ENCODE data around the gene TEKT5. TPM values are rescaled to one million over a fixed set of nuclear protein-coding genes. Genes with fewer than 3 reads are reported as not detected.

TEKT5 gene
- total RNA-seq, 1 donor from 2014 or later, result not detected

- Mint-ChIP-seq H3K4me3 (no peak overlapping the region), H3K36me3 (ENCODE audit: low read depth) (no peaks in the 10 kb centered on the region), H3K27ac (no peak overlapping the region), H3K4me1 (ENCODE audit: low read depth) (no peaks in the 10 kb centered on the region), H3K9me3 (no peaks in the 10 kb centered on the region), H3K27me3 (ENCODE audit: insufficient read depth) (no peaks in the 10 kb centered on the region)
- intact Hi-C loops (cut with micrococcal nuclease), result no loop called here
- no peak for DNase-seq (ENCODE audit: low spot score)
Measured at GRCh38 chr16:10601444-10602408, 93.0 kb downstream of the TEKT5 start.

DNA sequence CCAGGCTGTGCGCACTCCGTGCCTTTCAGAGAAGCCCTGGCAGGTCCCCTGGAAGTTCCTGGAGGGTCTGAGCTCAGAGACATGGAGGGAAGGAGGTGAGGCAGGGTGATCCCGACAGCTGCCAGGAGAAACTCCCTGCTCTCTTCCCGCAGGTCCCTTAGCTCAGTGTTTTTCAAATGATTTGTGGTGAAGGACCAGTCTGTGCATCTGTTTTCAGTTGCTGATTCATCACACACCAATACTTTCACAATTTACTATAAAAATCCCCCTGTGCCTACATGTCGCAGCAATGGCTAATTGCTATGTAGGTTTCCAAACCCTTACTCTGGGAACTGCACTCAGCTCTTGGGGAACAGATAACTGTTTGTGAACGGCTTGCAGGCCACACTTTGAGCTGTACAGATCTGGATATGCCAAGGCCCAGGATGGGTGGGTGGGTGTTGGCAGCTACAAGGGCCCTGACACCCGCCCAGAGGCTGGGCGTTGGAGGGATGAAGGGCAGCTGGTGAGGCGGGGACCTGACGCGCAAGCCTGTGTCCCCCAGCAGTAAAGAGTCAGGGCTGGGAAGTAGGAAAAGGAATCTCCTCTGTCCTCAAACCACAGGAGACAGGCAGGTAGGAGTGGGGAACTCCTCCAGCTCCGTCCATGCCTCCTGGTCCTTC is 93.8 kb downstream of the TEKT5 start:
- Mint-ChIP-seq H3K27me3 (ENCODE audit: insufficient read depth) (no peaks in the 10 kb centered on the region), H3K4me1 (ENCODE audit: low read depth) (no peaks in the 10 kb centered on the region), H3K27ac (no peak overlapping the region), H3K9me3 (no peaks in the 10 kb centered on the region), H3K36me3 (ENCODE audit: low read depth) (no peaks in the 10 kb centered on the region), H3K4me3 (no peak overlapping the region)
- DNase-seq (ENCODE audit: low spot score), result no peak
- intact Hi-C loops (cut with micrococcal nuclease), result no loop called here

- Mint-ChIP-seq H3K4me3 (no peak overlapping the region), H3K9me3 (no peaks in the 10 kb centered on the region), H3K36me3 (ENCODE audit: low read depth) (no peaks in the 10 kb centered on the region), H3K27me3 (ENCODE audit: insufficient read depth) (no peaks in the 10 kb centered on the region), H3K27ac (no peak overlapping the region), H3K4me1 (ENCODE audit: low read depth) (no peaks in the 10 kb centered on the region)
- no peak for DNase-seq (ENCODE audit: low spot score)
- intact Hi-C loops (cut with micrococcal nuclease), result no loop called here
Measured at GRCh38 chr16:10599626-10600025, 95.1 kb downstream of the TEKT5 start.

DNA sequence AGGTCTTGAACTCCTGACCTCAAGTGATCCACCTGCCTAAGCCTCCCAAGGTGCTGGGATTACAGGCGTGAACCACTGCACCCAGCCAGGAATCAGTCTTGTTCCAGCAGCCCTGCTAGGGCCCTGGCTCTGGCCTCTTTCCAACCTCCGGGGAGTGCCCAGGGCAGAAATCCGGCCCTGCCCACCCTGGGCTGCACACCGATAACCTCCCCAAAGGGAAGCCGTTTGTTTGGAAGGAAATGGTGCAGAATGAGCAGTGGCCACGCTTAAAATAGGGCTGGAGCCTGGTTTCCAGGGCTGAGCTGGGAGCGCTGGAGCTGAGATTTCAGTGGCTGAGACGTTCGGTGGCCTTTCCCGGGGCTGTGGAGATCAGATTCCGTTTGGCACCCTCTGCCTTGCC is 96.6 kb downstream of the TEKT5 start:
- no peak for DNase-seq (ENCODE audit: low spot score)
- Mint-ChIP-seq H3K27ac (no peak overlapping the region), H3K4me1 (ENCODE audit: low read depth) (no peaks in the 10 kb centered on the region), H3K9me3 (no peaks in the 10 kb centered on the region), H3K36me3 (ENCODE audit: low read depth) (no peaks in the 10 kb centered on the region), H3K27me3 (ENCODE audit: insufficient read depth) (no peaks in the 10 kb centered on the region), H3K4me3 (no peak overlapping the region)
- intact Hi-C loops (cut with micrococcal nuclease), result no loop called here

GRCh38 chr16:10597187-10597601 is 97.5 kb downstream of the TEKT5 start:
- intact Hi-C loops (cut with micrococcal nuclease), result no loop called here
- no peak for DNase-seq (ENCODE audit: low spot score)

DNA sequence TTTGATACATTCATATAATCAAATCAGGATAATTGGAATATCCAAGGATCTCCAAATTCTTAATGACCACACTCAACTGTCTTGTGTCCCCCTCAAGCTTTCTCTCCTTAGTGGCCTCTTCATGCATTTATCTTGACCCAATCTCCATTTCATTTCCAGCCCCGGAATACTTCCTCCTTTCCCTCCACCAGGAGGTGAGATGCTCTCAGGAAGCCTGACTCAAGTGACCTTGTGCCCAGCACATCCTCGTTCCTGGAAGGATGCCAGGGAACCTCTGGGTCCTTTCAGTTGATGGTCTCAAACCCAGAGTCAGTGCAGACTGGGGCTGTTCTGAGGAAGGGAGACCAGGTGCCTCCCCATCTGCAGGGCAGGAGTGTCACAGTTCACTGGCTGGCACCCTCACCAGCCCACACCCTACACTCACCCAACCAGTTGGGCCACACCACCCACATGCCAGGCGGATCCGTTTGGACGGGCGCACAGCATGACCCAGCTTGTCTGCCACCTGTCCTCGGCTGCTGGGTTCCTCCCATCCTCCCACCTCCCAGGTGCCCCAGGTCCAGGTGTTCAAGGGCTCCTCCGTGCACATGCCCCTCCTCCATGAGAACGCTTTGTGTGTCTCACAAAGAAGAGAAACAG is 100.3 kb downstream of the TEKT5 start:
- H3K4me1 Mint-ChIP-seq (ENCODE audit: low read depth), result no peaks in the 10 kb centered on the region
- intact Hi-C loops (cut with micrococcal nuclease), result no loop called here
- no peaks in the 10 kb centered on the region for H3K9me3 Mint-ChIP-seq
- no peaks in the 10 kb centered on the region for H3K36me3 Mint-ChIP-seq (ENCODE audit: low read depth)
- peaks cover 2% of the 10 kb centered on the region for H3K27me3 Mint-ChIP-seq (ENCODE audit: insufficient read depth)
- no peak for DNase-seq (ENCODE audit: low spot score)
- no peak overlapping the region for H3K27ac Mint-ChIP-seq
- no peak overlapping the region for H3K4me3 Mint-ChIP-seq

More at GRCh38 chr16:10597187-10597601, 97.5 kb downstream of the TEKT5 start:
- H3K36me3 Mint-ChIP-seq (ENCODE audit: low read depth), result no peaks in the 10 kb centered on the region
- no peaks in the 10 kb centered on the region for H3K4me1 Mint-ChIP-seq (ENCODE audit: low read depth)
- H3K27me3 Mint-ChIP-seq (ENCODE audit: insufficient read depth), result no peaks in the 10 kb centered on the region
- H3K4me3 Mint-ChIP-seq, result no peak overlapping the region
- no peak overlapping the region for H3K27ac Mint-ChIP-seq
- no peaks in the 10 kb centered on the region for H3K9me3 Mint-ChIP-seq

DNA sequence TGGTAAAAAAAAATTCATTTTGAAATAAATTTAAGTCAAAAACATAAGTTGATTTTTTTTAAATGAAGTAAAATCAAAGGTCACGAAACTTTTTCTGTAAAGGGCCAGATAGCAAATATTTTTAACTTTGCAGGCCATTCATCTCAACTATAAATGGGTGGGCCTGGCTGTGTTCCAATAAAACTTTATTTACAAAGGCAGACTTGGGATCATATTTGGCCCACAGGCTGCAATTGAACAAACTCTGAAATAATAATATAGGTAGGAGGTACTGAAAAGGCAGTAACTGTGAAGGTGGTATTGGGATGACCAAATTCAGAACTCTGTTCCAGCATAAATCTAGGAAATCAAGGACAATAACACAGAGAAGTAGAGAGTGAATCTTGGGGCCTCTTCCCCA is 102.1 kb downstream of the TEKT5 start:
- no peak overlapping the region for H3K4me3 Mint-ChIP-seq

GRCh38 chr16:10590342-10590741 is 104.4 kb downstream of the TEKT5 start:
- H3K9me3 Mint-ChIP-seq, result no peaks in the 10 kb centered on the region
- peaks cover 7% of the 10 kb centered on the region for H3K27me3 Mint-ChIP-seq (ENCODE audit: insufficient read depth)
- no peak overlapping the region for H3K27ac Mint-ChIP-seq
- H3K36me3 Mint-ChIP-seq (ENCODE audit: low read depth), result no peaks in the 10 kb centered on the region
- intact Hi-C loops (cut with micrococcal nuclease), result no loop called here
- H3K4me3 Mint-ChIP-seq, result no peak overlapping the region
- no peaks in the 10 kb centered on the region for H3K4me1 Mint-ChIP-seq (ENCODE audit: low read depth)
- no peak for DNase-seq (ENCODE audit: low spot score)

More for the DNA sequence above, 102.1 kb downstream of the TEKT5 start:
- Mint-ChIP-seq H3K27ac (no peak overlapping the region), H3K36me3 (ENCODE audit: low read depth) (no peaks in the 10 kb centered on the region), H3K9me3 (no peaks in the 10 kb centered on the region), H3K27me3 (ENCODE audit: insufficient read depth) (peaks cover 7% of the 10 kb centered on the region), H3K4me1 (ENCODE audit: low read depth) (no peaks in the 10 kb centered on the region)
- no peak for DNase-seq (ENCODE audit: low spot score)
- intact Hi-C loops (cut with micrococcal nuclease), result no loop called here

DNA sequence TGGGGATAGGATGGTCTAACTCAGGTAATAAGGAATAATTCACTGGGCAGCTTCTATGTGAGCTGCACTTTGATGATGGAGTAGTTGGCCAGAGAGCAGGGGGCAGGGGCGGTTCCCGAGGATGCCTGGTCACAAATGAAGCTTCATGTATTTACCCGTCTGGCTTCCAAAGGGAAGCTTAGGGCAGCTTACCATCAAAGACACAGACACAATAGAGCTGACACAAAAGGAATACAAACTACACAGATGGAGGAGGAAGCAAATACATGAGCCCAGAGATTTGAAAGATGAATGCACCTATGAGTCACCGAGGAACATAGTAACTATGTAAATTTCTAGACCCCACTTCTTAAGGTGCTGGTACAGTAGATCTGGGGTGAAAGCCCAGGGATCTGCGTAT is 105.6 kb downstream of the TEKT5 start:
- Mint-ChIP-seq H3K9me3 (no peaks in the 10 kb centered on the region), H3K4me1 (ENCODE audit: low read depth) (no peaks in the 10 kb centered on the region), H3K36me3 (ENCODE audit: low read depth) (no peaks in the 10 kb centered on the region), H3K27me3 (ENCODE audit: insufficient read depth) (peaks cover 8% of the 10 kb centered on the region), H3K4me3 (no peak overlapping the region), H3K27ac (no peak overlapping the region)
- no peak for DNase-seq (ENCODE audit: low spot score)
- intact Hi-C loops (cut with micrococcal nuclease), result no loop called here

- H3K36me3 Mint-ChIP-seq (ENCODE audit: low read depth), result no peaks in the 10 kb centered on the region
- intact Hi-C loops (cut with micrococcal nuclease), result no loop called here
- H3K27me3 Mint-ChIP-seq (ENCODE audit: insufficient read depth), result peaks cover 15% of the 10 kb centered on the region
- no peak for DNase-seq (ENCODE audit: low spot score)
- no peaks in the 10 kb centered on the region for H3K4me1 Mint-ChIP-seq (ENCODE audit: low read depth)
- H3K4me3 Mint-ChIP-seq, result no peak overlapping the region
- no peaks in the 10 kb centered on the region for H3K9me3 Mint-ChIP-seq
- no peak overlapping the region for H3K27ac Mint-ChIP-seq
Measured at GRCh38 chr16:10587622-10588021, 107.1 kb downstream of the TEKT5 start.

DNA sequence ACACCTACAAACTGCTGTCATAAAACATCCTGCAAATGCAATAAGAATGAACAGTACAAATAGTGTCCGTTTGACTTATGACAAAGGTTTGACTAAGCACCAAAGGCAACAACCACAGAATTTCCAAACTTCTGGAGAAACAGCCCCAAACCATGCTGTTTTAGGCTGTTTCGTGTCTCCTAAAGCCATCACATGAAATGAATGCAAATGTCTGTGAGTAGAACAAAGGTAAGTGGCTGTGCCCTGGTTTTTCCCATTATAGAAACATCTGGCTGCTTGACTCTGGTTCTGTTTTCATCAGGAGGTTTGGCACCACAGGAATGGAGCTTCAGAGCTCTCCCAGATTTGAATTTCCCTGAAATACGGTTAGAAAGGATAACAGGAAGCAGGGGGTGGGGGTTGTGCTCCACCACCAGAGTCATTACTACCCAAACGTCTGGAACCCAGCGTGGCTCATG is 109.7 kb downstream of the TEKT5 start:
- Mint-ChIP-seq H3K27me3 (ENCODE audit: insufficient read depth) (peaks cover 28% of the 10 kb centered on the region), H3K4me1 (ENCODE audit: low read depth) (no peaks in the 10 kb centered on the region), H3K9me3 (no peaks in the 10 kb centered on the region), H3K4me3 (no peak overlapping the region), H3K36me3 (ENCODE audit: low read depth) (no peaks in the 10 kb centered on the region), H3K27ac (no peak overlapping the region)
- intact Hi-C loops (cut with micrococcal nuclease), result no loop called here
- DNase-seq (ENCODE audit: low spot score), result no peak

DNA sequence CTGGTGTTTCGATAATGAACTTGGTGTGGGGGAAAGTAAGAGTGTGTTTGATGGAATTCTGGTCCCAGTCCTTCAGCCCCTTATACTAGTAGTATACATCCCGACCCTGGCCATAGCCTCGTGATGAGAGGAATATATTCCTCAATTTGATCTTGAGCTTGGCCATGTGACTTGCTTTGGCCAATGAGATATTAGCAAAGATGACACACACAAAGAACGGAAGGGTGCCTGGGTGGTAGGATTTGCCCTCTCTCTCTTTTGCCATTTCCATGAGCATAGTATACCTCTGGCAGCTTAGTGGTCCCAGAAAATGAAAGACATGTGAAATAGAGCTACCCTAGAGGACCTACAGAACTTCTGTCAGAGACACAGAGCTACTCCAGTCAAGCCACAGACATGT is 111.5 kb downstream of the TEKT5 start:
- DNase-seq (ENCODE audit: low spot score), result no peak
- H3K9me3 Mint-ChIP-seq, result no peaks in the 10 kb centered on the region
- H3K27me3 Mint-ChIP-seq (ENCODE audit: insufficient read depth), result peaks cover 33% of the 10 kb centered on the region
- H3K36me3 Mint-ChIP-seq (ENCODE audit: low read depth), result no peaks in the 10 kb centered on the region
- H3K4me1 Mint-ChIP-seq (ENCODE audit: low read depth), result no peaks in the 10 kb centered on the region
- intact Hi-C loops (cut with micrococcal nuclease), result no loop called here
- H3K27ac Mint-ChIP-seq, result no peak overlapping the region
- H3K4me3 Mint-ChIP-seq, result no peak overlapping the region

- intact Hi-C loops (cut with micrococcal nuclease), result no loop called here
- no peak for DNase-seq (ENCODE audit: low spot score)
Measured at GRCh38 chr16:10581507-10581906, 113.2 kb downstream of the TEKT5 start.

More at GRCh38 chr16:10581507-10581906, 113.2 kb downstream of the TEKT5 start:
- Mint-ChIP-seq H3K27me3 (ENCODE audit: insufficient read depth) (peaks cover 33% of the 10 kb centered on the region), H3K9me3 (no peaks in the 10 kb centered on the region), H3K4me3 (no peak overlapping the region), H3K27ac (no peak overlapping the region), H3K36me3 (ENCODE audit: low read depth) (no peaks in the 10 kb centered on the region), H3K4me1 (ENCODE audit: low read depth) (no peaks in the 10 kb centered on the region)
